GM12872 (cell line): ENCODE data around the gene ERMN.

Experiments
- TF ChIP-seq, protein P1 (sequence below): IDR thresholded peaks from 3 replicates; pipeline ENCODE4 v1.5.1; 2011; ENCODE audit warnings: low read depth, mild to moderate bottlenecking, low read length, moderate library complexity; ENCODE audit not compliant: insufficient read depth

The ERMN gene, protein sequence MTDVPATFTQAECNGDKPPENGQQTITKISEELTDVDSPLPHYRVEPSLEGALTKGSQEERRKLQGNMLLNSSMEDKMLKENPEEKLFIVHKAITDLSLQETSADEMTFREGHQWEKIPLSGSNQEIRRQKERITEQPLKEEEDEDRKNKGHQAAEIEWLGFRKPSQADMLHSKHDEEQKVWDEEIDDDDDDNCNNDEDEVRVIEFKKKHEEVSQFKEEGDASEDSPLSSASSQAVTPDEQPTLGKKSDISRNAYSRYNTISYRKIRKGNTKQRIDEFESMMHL

DNA sequence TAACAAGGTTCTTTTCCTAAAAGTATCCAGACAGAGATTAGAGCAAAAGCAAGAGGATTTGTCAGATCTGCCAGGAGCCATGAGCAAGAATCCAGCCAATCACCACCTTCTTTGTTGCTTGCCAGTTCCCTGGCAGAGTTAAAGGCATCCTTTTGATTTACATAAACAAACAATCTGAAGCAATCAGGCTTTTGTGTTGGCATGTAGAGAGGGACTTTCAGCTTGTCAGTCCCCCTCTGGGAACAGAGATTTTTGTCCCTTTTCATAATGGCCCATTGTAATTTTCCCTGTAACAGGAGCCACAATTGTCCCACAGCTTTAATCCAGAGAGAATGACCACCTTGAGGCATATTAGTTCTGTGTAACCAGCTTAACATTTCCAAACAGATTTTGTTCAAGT lies at the start of gene ERMN:
Gene ERMN (minus strand): TSS at position 39 of the 400 bp plus-strand sequence. CDS start 182 bp downstream, outside the sequence.
- TF ChIP-seq, protein P1, sequence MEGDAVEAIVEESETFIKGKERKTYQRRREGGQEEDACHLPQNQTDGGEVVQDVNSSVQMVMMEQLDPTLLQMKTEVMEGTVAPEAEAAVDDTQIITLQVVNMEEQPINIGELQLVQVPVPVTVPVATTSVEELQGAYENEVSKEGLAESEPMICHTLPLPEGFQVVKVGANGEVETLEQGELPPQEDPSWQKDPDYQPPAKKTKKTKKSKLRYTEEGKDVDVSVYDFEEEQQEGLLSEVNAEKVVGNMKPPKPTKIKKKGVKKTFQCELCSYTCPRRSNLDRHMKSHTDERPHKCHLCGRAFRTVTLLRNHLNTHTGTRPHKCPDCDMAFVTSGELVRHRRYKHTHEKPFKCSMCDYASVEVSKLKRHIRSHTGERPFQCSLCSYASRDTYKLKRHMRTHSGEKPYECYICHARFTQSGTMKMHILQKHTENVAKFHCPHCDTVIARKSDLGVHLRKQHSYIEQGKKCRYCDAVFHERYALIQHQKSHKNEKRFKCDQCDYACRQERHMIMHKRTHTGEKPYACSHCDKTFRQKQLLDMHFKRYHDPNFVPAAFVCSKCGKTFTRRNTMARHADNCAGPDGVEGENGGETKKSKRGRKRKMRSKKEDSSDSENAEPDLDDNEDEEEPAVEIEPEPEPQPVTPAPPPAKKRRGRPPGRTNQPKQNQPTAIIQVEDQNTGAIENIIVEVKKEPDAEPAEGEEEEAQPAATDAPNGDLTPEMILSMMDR: no peak

DNA sequence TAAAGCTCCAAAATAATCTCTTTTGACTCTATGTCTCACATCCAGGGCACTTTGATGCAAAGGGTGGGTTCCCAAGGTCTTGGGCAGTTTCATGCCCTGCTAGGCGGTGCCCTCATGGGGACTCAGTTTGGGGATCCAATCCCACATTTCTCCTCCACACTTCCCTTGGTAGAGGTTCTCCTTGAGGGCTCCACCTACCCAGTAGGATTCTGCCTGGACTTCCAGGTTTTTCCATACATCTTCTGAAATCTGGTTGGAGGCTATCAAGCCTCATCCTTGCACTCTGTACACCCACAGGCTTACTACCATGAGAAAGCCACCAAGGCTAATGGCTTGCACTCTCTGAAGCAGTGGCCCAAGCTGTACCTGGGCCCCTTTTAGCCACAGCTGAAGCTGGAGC lies 49.8 kb upstream of the ERMN start:
- TF ChIP-seq, protein P1: no peak

DNA sequence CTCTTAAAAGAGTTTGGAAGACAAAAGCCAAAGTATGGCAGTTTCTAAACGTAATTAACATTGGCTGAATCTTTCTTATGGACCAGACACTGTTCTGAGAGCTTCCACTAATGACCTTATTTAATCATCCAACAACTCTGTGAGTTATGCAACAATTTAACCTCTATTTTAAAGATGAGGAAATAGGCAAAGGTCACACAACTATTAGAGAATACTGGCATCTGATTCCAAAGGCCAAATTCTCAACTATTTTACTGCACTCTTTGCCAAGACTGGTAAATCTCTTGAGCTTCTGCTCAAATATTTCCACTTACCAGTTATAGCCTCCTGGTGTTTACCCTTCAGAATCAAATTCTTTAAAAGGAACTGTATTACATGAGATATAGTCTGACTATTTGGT lies 42.1 kb upstream of the ERMN start:
- TF ChIP-seq, protein P1: no peak

DNA sequence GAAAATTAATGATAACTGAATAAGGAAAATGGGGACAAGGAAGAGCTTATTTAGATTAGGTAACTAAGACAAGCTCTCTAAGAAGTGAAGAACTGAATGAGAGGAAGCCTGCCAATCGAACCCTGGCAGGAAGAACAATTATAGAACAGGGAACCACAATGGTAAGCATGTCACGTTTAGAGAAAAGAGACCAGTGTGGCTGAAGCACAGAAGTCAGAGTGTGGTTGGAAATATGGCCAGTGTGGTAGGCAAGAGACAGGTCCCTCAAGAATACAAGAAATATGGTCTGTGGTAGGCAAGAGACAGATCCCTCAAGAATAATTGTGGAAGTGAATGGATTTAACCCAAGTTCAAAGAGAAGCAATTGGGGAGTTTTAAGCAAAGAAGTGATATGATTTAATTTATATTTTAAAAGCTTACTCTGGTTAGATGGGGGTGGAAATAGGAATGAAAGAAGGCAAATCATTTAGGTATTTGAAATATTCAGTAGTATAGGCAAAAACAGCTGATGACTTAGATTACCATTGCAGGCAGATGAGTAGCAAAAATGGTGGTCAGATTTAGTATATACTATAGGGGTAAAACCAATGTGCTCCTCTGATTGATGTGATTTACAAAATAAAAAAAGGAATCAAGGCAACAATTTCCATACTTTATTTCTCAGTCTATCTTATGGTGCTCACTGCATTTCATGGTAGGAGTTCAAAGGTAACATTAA lies 38.8 kb upstream of the ERMN start:
- TF ChIP-seq, protein P1: no peak

DNA sequence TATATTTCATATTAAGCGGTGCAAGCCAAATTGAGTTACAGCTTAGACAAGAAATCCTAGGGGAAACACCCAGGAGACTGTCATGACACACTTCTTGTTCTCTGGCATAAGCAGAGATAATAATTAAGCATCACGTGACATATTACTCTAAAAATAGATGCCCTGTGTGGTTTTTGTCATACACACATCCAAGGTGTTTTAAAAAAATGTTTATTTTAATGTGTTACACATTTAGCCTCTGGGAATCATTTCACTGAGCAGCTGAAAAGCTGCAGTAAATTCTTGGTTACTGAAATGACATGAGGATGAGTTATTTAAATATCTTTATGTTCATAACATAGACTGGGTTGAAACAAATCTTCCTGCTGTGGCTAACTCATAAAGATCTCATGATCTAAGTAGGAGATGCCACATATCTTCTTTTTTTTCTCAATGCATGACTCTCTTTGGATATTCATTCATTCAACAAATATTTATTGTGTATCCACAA lies 38.0 kb upstream of the ERMN start:
- TF ChIP-seq, protein P1: no peak

DNA sequence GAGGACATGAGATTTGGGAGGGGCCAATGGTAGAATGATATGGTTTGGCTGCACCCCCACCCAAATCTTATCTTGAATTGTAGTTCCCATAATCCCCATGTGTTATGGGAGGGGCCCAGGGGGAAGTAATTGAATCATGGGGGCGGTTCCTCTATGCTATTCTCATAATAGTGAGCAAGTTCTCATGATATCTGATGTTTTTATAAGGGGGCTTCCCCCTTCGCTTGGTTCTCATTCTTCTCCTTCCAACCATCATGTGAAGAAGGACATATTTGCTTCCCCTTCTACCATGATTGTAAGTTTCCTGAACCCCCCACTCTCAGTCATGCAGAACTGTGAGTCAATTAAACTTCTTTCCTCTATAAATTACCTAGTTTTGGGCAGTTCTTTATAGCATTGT lies 37.0 kb upstream of the ERMN start:
- TF ChIP-seq, protein P1: no peak

DNA sequence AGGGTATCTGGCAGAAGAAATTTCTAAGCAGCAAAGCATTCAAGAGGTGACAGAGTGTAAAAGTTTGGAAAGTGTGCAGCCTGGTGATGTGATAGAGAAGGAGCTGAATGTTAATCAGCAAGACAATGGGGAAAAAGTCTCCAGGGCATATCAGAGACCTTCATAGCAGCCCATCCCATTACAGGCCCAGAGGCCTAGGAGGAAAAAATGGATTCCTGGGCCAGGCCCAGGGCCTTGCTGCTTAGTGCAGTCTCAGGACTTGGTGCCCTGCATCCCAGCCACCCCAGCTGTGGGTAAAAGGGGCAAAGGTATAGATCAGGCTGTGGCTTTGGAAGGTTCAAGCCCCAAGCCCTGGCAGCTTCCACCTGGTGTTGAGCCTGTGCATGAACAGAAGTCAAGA lies 35.9 kb upstream of the ERMN start:
- TF ChIP-seq, protein P1: no peak
